Measurements from ENCODE around the gene TEKT3. TPM values are rescaled to one million over a fixed set of nuclear protein-coding genes. Genes with fewer than 3 reads are reported as not detected.

TEKT3 gene
- total RNA-seq, result 1 to 10 TPM in 2 of 3 donors, not detected in 1; 2.5 to 2.6 TPM

DNA sequence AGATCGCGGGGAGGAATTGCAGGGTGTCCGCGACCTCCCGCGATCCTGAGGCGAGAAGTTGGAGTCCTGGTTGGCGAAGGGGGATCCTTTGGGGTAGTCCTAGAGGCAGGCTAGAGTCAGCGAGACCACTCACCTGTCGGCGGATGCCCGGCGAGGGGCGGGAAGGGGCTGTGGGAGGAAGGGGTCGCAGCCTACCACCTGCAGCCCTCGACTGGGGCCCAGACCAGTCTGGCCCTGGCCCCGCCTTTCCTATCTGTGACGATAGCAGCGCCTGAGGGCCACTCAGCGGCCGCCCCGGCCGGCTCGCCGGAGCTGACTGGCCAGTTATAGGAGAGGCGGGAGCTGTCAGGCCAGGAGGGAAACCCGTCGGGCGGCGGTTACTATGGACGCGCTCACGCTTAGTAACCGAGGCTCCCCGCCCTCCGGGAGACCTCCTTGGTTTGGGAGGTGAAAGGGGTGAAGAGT, at the start of gene TEKT3:
TSS of gene TEKT3 (minus strand) at position 213 of the 465 bp plus-strand sequence. CDS start 10,012 bp downstream, outside the sequence.
- DNase-seq (ENCODE audit: low spot score in 2 of 2), result peak; percentile 83 to 89
- TF ChIP-seq, protein P1, sequence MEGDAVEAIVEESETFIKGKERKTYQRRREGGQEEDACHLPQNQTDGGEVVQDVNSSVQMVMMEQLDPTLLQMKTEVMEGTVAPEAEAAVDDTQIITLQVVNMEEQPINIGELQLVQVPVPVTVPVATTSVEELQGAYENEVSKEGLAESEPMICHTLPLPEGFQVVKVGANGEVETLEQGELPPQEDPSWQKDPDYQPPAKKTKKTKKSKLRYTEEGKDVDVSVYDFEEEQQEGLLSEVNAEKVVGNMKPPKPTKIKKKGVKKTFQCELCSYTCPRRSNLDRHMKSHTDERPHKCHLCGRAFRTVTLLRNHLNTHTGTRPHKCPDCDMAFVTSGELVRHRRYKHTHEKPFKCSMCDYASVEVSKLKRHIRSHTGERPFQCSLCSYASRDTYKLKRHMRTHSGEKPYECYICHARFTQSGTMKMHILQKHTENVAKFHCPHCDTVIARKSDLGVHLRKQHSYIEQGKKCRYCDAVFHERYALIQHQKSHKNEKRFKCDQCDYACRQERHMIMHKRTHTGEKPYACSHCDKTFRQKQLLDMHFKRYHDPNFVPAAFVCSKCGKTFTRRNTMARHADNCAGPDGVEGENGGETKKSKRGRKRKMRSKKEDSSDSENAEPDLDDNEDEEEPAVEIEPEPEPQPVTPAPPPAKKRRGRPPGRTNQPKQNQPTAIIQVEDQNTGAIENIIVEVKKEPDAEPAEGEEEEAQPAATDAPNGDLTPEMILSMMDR (IDR thresholded peaks at IDR 0.05), result no peak
- no peak for TF ChIP-seq POLR2AphosphoS5 (IDR thresholded peaks at IDR 0.05)
- TF ChIP-seq POLR2A (IDR thresholded peaks at IDR 0.05), result no peak
- Histone ChIP-seq H3K36me3 (no peaks in the 10 kb centered on the region), H3K9me3 (no peaks in the 10 kb centered on the region), H3K4me1 (no peaks in the 10 kb centered on the region), H3K4me3 (peak within 1 kb of the TSS; percentile 53 to 72 (median 56)), H3K27me3 (no peaks in the 10 kb centered on the region), H3K27ac (peak within 1 kb of the TSS in 1 of 2 donors; percentile 56)
- intact Hi-C loops (cut with DNase I; ENCODE audit: low total_unique reads), result no loop called here

DNA sequence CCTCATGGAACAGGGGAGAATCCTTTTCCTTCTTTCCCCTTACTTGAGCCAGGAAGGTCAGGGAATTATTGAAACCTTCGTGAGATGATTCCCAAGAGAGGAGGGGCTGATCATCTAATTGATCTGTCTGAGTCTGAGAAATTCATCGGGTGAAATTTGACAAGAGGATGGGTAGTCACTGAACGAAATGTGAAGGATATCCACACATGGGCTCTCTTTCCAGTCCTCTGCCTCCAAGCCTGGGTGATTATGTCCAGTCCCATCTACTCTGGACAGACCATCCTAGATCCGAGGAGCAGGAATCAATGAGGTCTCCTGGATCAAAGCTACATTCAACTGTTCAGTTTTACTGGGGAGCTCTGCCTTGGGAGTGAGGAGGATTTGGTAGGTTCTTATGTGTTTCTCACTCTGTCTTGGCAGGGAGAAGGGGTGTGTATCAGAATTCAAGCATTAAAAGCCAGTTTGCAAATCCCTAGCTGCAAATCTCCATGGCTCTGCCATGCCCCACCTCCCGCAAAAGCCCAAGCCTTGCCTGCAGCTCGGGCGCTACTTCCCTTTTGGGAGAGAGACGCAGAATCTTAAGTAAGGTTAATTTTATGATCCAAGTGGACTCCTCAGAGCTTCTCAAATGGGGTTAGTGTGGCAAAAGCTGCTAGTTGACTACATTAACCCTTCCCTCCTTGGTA, 47.1 kb upstream of the TEKT3 start:
- H3K36me3 ChIP-seq, result no peaks in the 10 kb centered on the region
- H3K27ac ChIP-seq, result no peak overlapping the region
- no peaks in the 10 kb centered on the region for H3K27me3 ChIP-seq
- intact Hi-C loops (cut with DNase I; ENCODE audit: low total_unique reads), result no loop called here
- DNase-seq (ENCODE audit: low spot score in 2 of 2), result no peak
- TF ChIP-seq, protein P1 (IDR thresholded peaks at IDR 0.05), result no peak
- TF ChIP-seq POLR2A (IDR thresholded peaks at IDR 0.05) (no peak), POLR2AphosphoS5 (IDR thresholded peaks at IDR 0.05) (no peak)
- no peak overlapping the region for H3K4me3 ChIP-seq
- peaks cover 0 to 9% of the 10 kb centered on the region in 2 donors for H3K4me1 ChIP-seq
- no peaks in the 10 kb centered on the region for H3K9me3 ChIP-seq

DNA sequence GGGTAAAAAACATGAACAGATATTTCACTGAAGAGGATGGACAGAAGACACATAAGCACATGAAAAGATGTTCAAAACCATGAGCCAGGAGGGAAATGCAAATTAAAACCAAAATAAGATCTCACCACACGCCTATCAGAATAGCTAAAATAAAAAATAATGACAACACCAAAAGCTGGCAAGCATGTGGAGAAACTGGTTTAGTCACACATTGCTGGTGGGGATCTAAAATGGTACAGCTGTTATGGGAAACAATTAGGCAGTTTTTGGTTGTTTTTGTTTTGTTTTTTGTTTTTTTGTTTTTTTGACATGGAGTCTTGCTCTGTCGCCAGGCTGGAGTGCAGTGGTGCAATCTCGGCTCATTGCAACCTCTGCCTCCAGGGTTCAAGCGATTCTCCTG, 44.7 kb upstream of the TEKT3 start:
- Histone ChIP-seq H3K27ac (no peak overlapping the region), H3K4me3 (no peak overlapping the region), H3K9me3 (no peaks in the 10 kb centered on the region), H3K4me1 (peaks cover 0 to 10% of the 10 kb centered on the region in 2 donors), H3K27me3 (no peaks in the 10 kb centered on the region), H3K36me3 (no peaks in the 10 kb centered on the region)
- no peak for DNase-seq (ENCODE audit: low spot score in 2 of 2)
- intact Hi-C loops (cut with DNase I; ENCODE audit: low total_unique reads), result no loop called here
- TF ChIP-seq, protein P1 (IDR thresholded peaks at IDR 0.05), result no peak
- TF ChIP-seq POLR2A (IDR thresholded peaks at IDR 0.05), result no peak
- no peak for TF ChIP-seq POLR2AphosphoS5 (IDR thresholded peaks at IDR 0.05)

DNA sequence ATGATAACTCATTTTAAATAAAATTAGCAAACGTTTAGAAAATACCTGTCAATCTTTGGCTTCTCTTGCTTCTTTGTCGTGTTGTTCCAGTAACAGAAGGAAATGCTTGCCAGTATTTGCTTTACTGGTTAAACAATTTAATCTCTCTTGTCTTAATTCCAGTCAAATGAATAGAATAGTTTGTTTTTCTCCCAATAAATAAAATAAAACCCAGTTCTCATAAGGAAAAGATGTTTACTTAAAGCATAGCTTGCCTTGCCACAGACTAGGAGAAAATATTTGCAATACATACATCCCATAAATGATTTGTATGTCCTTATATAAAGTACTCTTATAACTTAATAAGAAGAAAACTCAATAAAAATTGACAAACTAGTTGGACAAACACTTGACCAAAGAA, 43.9 kb upstream of the TEKT3 start:
- H3K9me3 ChIP-seq, result no peaks in the 10 kb centered on the region
- no peak overlapping the region for H3K4me3 ChIP-seq
- H3K27ac ChIP-seq, result no peak overlapping the region
- intact Hi-C loops (cut with DNase I; ENCODE audit: low total_unique reads), result no loop called here
- TF ChIP-seq, protein P1 (IDR thresholded peaks at IDR 0.05), result no peak
- H3K4me1 ChIP-seq, result peaks cover 0 to 10% of the 10 kb centered on the region in 2 donors
- no peaks in the 10 kb centered on the region for H3K36me3 ChIP-seq
- DNase-seq (ENCODE audit: low spot score in 2 of 2), result no peak
- H3K27me3 ChIP-seq, result no peaks in the 10 kb centered on the region

DNA sequence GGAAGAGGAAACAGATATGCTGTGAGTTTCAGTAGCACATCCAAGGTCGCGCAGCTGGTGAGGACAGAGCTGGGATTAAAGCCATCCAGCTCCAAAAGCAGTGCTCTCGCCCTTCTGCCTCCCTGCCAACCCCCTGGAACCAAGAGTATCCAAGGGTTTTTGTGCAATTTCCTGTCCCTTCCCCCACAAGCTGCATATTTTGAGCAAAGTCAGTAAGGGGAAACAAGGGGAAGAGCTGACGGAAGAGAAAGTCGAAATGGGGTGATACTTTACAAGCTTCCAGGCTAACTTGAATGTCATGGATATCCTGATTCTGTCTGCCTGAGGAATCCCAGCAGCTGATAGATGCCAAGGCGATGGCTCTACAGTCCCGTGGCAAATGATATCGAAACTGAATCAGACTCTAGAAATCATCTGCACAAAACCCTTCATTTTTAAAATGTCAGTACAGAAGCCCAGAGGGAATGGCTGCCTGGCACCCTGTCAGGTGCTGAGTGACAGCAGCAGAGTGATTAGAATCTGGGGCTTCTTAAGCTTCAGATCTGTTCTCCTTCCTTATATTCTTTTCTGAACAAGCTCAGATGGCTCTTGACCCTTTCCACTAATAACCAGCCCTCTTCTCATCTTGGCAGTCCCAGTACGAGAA, 42.9 kb upstream of the TEKT3 start:
- intact Hi-C loops (cut with DNase I; ENCODE audit: low total_unique reads), result no loop called here
- DNase-seq (ENCODE audit: low spot score in 2 of 2), result no peak
- TF ChIP-seq, protein P1 (IDR thresholded peaks at IDR 0.05), result no peak
- TF ChIP-seq POLR2AphosphoS5 (IDR thresholded peaks at IDR 0.05), result peak in 1 of 3 donors; percentile 18
- H3K27ac ChIP-seq, result peak overlapping the region; percentile 51 to 54
- no peaks in the 10 kb centered on the region for H3K36me3 ChIP-seq
- H3K27me3 ChIP-seq, result no peaks in the 10 kb centered on the region
- H3K4me1 ChIP-seq, result peaks cover 0 to 10% of the 10 kb centered on the region in 2 donors
- H3K4me3 ChIP-seq, result peak overlapping the region; percentile 35 to 60 (median 36)
- no peaks in the 10 kb centered on the region for H3K9me3 ChIP-seq
